CD4-positive, alpha-beta T cell (primary cell): ENCODE data around the gene PTPRM. TPM values are rescaled to one million over a fixed set of nuclear protein-coding genes. Genes with fewer than 3 reads are reported as not detected.

Experiments used
- ATAC-seq: fragments of 200-7000 bp; cut with Tn5 transposase; one replicate; pipeline ENCODE4 v1.10.0; 2022; ENCODE audit warnings: mild to moderate bottlenecking; ENCODE audit not compliant: poor library complexity
- CTCF ChIA-PET: fragments of 350-600 bp; sonication (Branson Sonifier 250); formaldehyde crosslinking; loops from one replicate; lab custom pipeline; 2021; ENCODE audit warnings: antibody characterized with exemption, inconsistent platforms; lab: Charles Lee
- POLR2A ChIA-PET: fragments of 350-600 bp; sonication (Branson Sonifier 250); formaldehyde crosslinking; loops from one replicate; lab custom pipeline; 2021; ENCODE audit warnings: antibody characterized with exemption, inconsistent platforms; lab: Charles Lee
- DNase-seq, 14 experiments: peaks; one replicate each; pipeline ENCODE4 v3.0.0-alpha.2; 2013 to 2020; ENCODE audit warnings: mixed read lengths in 2 of 14
- H3K27ac ChIP-seq, 2 donors: one replicate each; pipeline versions ENCODE4 v1.5.1 to v1.7.0; 2013; ENCODE audit warnings: low read length in 2 of 2, low read depth in 1 of 2, mild to moderate bottlenecking in 1 of 2
- H3K27me3 ChIP-seq, 2 experiments: 1 replicate in 1 of 2; 2 replicates in 1 of 2; pipeline versions ENCODE4 v1.6.1 to v1.7.0; 2013; ENCODE audit warnings: low read length in 2 of 2, control low read depth in 1 of 2, mild to moderate bottlenecking in 1 of 2, moderate library complexity in 1 of 2; ENCODE audit not compliant: insufficient read depth in 2 of 2, control insufficient read depth in 1 of 2
- H3K36me3 ChIP-seq: one replicate; pipeline ENCODE4 v1.6.1; 2013; ENCODE audit warnings: low read length, control low read depth; ENCODE audit not compliant: insufficient read depth
- H3K4me1 ChIP-seq: one replicate; pipeline ENCODE4 v1.6.1; 2013; ENCODE audit warnings: low read length, control low read depth; ENCODE audit not compliant: insufficient read depth
- H3K4me3 ChIP-seq: one replicate; pipeline ENCODE4 v1.5.1; 2013; ENCODE audit warnings: mild to moderate bottlenecking, low read length, moderate library complexity
- H3K9me3 ChIP-seq, 2 experiments: 1 replicate in 1 of 2; 2 replicates in 1 of 2; pipeline versions ENCODE4 v1.6.1 to v1.7.0; 2013; ENCODE audit warnings: low read length in 2 of 2, mild to moderate bottlenecking in 2 of 2, control low read depth in 1 of 2, moderate library complexity in 1 of 2; ENCODE audit not compliant: control insufficient read depth in 1 of 2, insufficient read depth in 1 of 2
- H3K27ac Mint-ChIP-seq: one replicate; pipeline ENCODE4 v1.8.0; 2020; ENCODE audit warnings: mixed read lengths
- H3K27me3 Mint-ChIP-seq: one replicate; pipeline ENCODE4 v1.8.0; 2021; ENCODE audit warnings: mixed read lengths
- H3K36me3 Mint-ChIP-seq: one replicate; pipeline ENCODE4 v1.8.0; 2021; ENCODE audit warnings: low read depth, mixed read lengths
- H3K4me1 Mint-ChIP-seq: one replicate; pipeline ENCODE4 v1.8.0; 2021; ENCODE audit warnings: low read depth, mixed read lengths
- H3K4me3 Mint-ChIP-seq: one replicate; pipeline ENCODE4 v1.8.0; 2020; ENCODE audit warnings: mild to moderate bottlenecking, mixed read lengths
- H3K9me3 Mint-ChIP-seq: one replicate; pipeline ENCODE4 v1.8.0; 2020; ENCODE audit warnings: mixed read lengths
- CTCF ChIP-seq: fragments of 200-600 bp; IDR thresholded peaks from one replicate; pipeline ENCODE4 v1.8.0; 2022; ENCODE audit warnings: antibody characterized with exemption, mild to moderate bottlenecking
- intact Hi-C, 2 experiments: fragments of 100-400 bp; cut with DNase I in 1 of 2; cut with micrococcal nuclease in 1 of 2; formaldehyde crosslinking; loops; one replicate each; pipeline versions ENCODE4 v1.15.1 to v1.9.0; 2023 to 2025; cut with DNase I, micrococcal nuclease
- total RNA-seq, 174 experiments: library from RNA in 2 of 174; stranded (reverse) in 2 of 174; gene quantifications; one replicate each; pipeline ENCODE4 v1.2.3 and lab custom pipeline; 2021 to 2026

PTPRM gene
- total RNA-seq, 2 experiments from 2014 or later: 21.7 to 21.9 TPM

GRCh38 chr18:7676253-7676873 lies 109.2 kb downstream of the PTPRM start:
- no peaks in the 10 kb centered on the region for H3K9me3 Mint-ChIP-seq
- no peak for TF ChIP-seq CTCF
- H3K27me3 Mint-ChIP-seq: no peaks in the 10 kb centered on the region
- no peaks in the 10 kb centered on the region for H3K36me3 Mint-ChIP-seq
- H3K4me3 Mint-ChIP-seq: no peak overlapping the region
- Histone ChIP-seq H3K9me3 (peaks cover 0 to 4% of the 10 kb centered on the region in 2 experiments), H3K4me1 (no peaks in the 10 kb centered on the region), H3K36me3 (no peaks in the 10 kb centered on the region), H3K27me3 (no peaks in the 10 kb centered on the region), H3K4me3 (no peak overlapping the region), H3K27ac (no peak overlapping the region)
- ATAC-seq: no peak
- CTCF ChIA-PET: no interaction called here
- no peak overlapping the region for H3K27ac Mint-ChIP-seq
- POLR2A ChIA-PET: no interaction called here
- no peaks in the 10 kb centered on the region for H3K4me1 Mint-ChIP-seq
- intact Hi-C loops: no loop called here
- DNase-seq: no peak

GRCh38 chr18:7677001-7677400 lies 109.9 kb downstream of the PTPRM start:
- Histone ChIP-seq H3K27me3 (no peaks in the 10 kb centered on the region), H3K9me3 (peaks cover 0 to 4% of the 10 kb centered on the region in 2 experiments), H3K4me3 (no peak overlapping the region), H3K4me1 (no peaks in the 10 kb centered on the region), H3K27ac (no peak overlapping the region), H3K36me3 (no peaks in the 10 kb centered on the region)
- Mint-ChIP-seq H3K27ac (no peak overlapping the region), H3K9me3 (no peaks in the 10 kb centered on the region), H3K4me1 (no peaks in the 10 kb centered on the region), H3K4me3 (no peak overlapping the region), H3K36me3 (no peaks in the 10 kb centered on the region), H3K27me3 (no peaks in the 10 kb centered on the region)
- ChIA-PET CTCF (no interaction called here), POLR2A (no interaction called here)
- TF ChIP-seq CTCF: no peak
- intact Hi-C loops: no loop called here
- ATAC-seq (no peak), DNase-seq (no peak)

- Mint-ChIP-seq H3K27me3 (no peaks in the 10 kb centered on the region), H3K9me3 (no peaks in the 10 kb centered on the region), H3K4me3 (no peak overlapping the region), H3K36me3 (no peaks in the 10 kb centered on the region), H3K4me1 (no peaks in the 10 kb centered on the region), H3K27ac (no peak overlapping the region)
- H3K36me3 ChIP-seq: no peaks in the 10 kb centered on the region
- ATAC-seq: no peak
- no peak for DNase-seq
- no peak overlapping the region for H3K4me3 ChIP-seq
- no peak overlapping the region for H3K27ac ChIP-seq
- no peak for TF ChIP-seq CTCF
- H3K9me3 ChIP-seq: peaks cover 0 to 4% of the 10 kb centered on the region in 2 experiments
- intact Hi-C loops: no loop called here
- ChIA-PET POLR2A (no interaction called here), CTCF (no interaction called here)
- no peaks in the 10 kb centered on the region for H3K4me1 ChIP-seq
- H3K27me3 ChIP-seq: no peaks in the 10 kb centered on the region
Observed at GRCh38 chr18:7677424-7677823, 110.3 kb downstream of the PTPRM start.
